K562 (cell line): ENCODE measurements around the gene TSC22D1. TPM values are rescaled to one million over a fixed set of nuclear protein-coding genes. Genes with fewer than 3 reads are reported as not detected.

Source experiments
- ATAC-seq: fragments of 200-7000 bp; cut with Tn5 transposase; 3 replicates; pipeline ENCODE4 v1.9.1; 2020; ENCODE audit warnings: moderate library complexity
- BruUV-seq: library from RNA; stranded (reverse); fragments of 400-500 nt; replicated peaks from 2 replicates; lab custom pipeline; 2021; lab: Mats Ljungman, UMichigan
- CTCF ChIA-PET: fragments of 300-600 bp; formaldehyde crosslinking; extraction: SDS; loops from one replicate; lab custom pipeline; 2021; ENCODE audit warnings: low intra/inter-chr PET ratio; lab: Yijun Ruan, JAX
- POLR2A ChIA-PET: fragments of 300-600, 350-650 bp; sonication (Branson Sonifier 250); formaldehyde crosslinking; extraction: SDS; loops from one replicate; lab custom pipeline; 2021; ENCODE audit warnings: antibody characterized with exemption, inconsistent platforms; lab: Yijun Ruan, JAX
- DNase-seq, 4 experiments: peaks; one replicate each; pipeline versions ENCODE4 v3.0.0 to v3.0.0-alpha.2; 2011 to 2018; ENCODE audit warnings: low spot score in 3 of 4, mixed read lengths in 3 of 4; ENCODE audit errors: extremely low read depth in 1 of 4
- FAIRE-seq: peaks from 2 replicates; lab custom pipeline; 2011; peaks lifted over from hg19 to GRCh38; lab: Jason Lieb, UNC
- H2AFZ ChIP-seq: 2 replicates; pipeline ENCODE4 v1.6.0; 2011; ENCODE audit warnings: low read depth, low read length, control low read depth, inconsistent platforms
- H3K27ac ChIP-seq: fragments of 200-600 bp; 3 replicates; pipeline ENCODE4 v1.8.0; 2011; ENCODE audit warnings: low read depth, mild to moderate bottlenecking, control low read depth, inconsistent platforms, low read length, moderate library complexity, mixed read lengths; ENCODE audit errors: extremely low read depth
- H3K27me3 ChIP-seq, 2 experiments: fragments of 300-600 bp in 1 of 2; 2 replicates in 1 of 2; 3 replicates in 1 of 2; pipeline versions ENCODE4 v1.6.0 to v1.8.0; 2011; ENCODE audit warnings: inconsistent platforms in 2 of 2, low read length in 2 of 2, mild to moderate bottlenecking in 1 of 2, mixed read lengths in 1 of 2, moderate library complexity in 1 of 2; ENCODE audit not compliant: control insufficient read depth in 2 of 2, insufficient read depth in 2 of 2
- H3K36me3 ChIP-seq: fragments of 300-600 bp; 3 replicates; pipeline ENCODE4 v1.8.0; 2011; ENCODE audit warnings: mild to moderate bottlenecking, low read length, inconsistent platforms; ENCODE audit not compliant: control insufficient read depth, insufficient read depth
- H3K4me1 ChIP-seq, 2 experiments: fragments of 200-600 bp in 1 of 2; replicated peaks in 1 of 2; 2 replicates in 1 of 2; 3 replicates in 1 of 2; pipeline versions ENCODE4 v1.5.1 to v1.8.0; 2011; ENCODE audit warnings: inconsistent platforms in 2 of 2, low read length in 2 of 2, mild to moderate bottlenecking in 1 of 2, mixed read lengths in 1 of 2, moderate library complexity in 1 of 2; ENCODE audit not compliant: control insufficient read depth in 2 of 2, insufficient read depth in 2 of 2
- H3K4me2 ChIP-seq: 2 replicates; pipeline ENCODE4 v1.6.1; 2011; ENCODE audit warnings: low read length, control low read depth, inconsistent platforms, mixed read lengths; ENCODE audit not compliant: insufficient read depth
- H3K4me3 ChIP-seq: fragments of 200-600 bp; sonication (generic), shearing (Covaris generic); 2 replicates; pipeline ENCODE4 v1.5.1; 2016; ENCODE audit warnings: control low read depth, inconsistent platforms
- H3K79me2 ChIP-seq: fragments of 200-600 bp; 3 replicates; pipeline ENCODE4 v1.8.0; 2011; ENCODE audit warnings: low read length, inconsistent platforms; ENCODE audit not compliant: control insufficient read depth, insufficient read depth
- H3K9ac ChIP-seq, 2 experiments: 2 replicates each; pipeline versions ENCODE4 v1.6.0 to v1.6.1; 2011; ENCODE audit warnings: low read depth in 2 of 2, low read length in 2 of 2, control low read depth in 1 of 2, inconsistent platforms in 1 of 2, mild to moderate bottlenecking in 1 of 2, mixed read lengths in 1 of 2; ENCODE audit not compliant: insufficient read depth in 1 of 2
- H3K9me1 ChIP-seq: one replicate; pipeline ENCODE4 v1.6.0; 2011; ENCODE audit warnings: inconsistent platforms, mild to moderate bottlenecking, low read length, moderate library complexity; ENCODE audit not compliant: control insufficient read depth, insufficient read depth
- H3K9me3 ChIP-seq: replicated peaks from 2 replicates; pipeline ENCODE4 v1.5.1; 2011; ENCODE audit warnings: low read depth, low read length, inconsistent platforms; ENCODE audit not compliant: control insufficient read depth, insufficient read depth
- H4K20me1 ChIP-seq: replicated peaks from 2 replicates; pipeline ENCODE4 v1.6.1; 2011; ENCODE audit warnings: low read length, inconsistent platforms, mixed read lengths; ENCODE audit not compliant: control insufficient read depth, insufficient read depth
- ARHGAP35 ChIP-seq: fragments of 450-650 bp; IDR thresholded peaks from 2 replicates; pipeline ENCODE4 v1.6.1; 2018; ENCODE audit not compliant: partially characterized antibody
- ATF3 ChIP-seq, 2 experiments: fragments of 450-650 bp in 1 of 2; sonication (generic) in 1 of 2; formaldehyde crosslinking in 1 of 2; IDR thresholded peaks in 1 of 2; conservative IDR thresholded peaks in 1 of 2; 2 replicates each; pipeline versions ENCODE4 v1.6.1 to v1.8.1; 2016 to 2023; ENCODE audit warnings: mild to moderate bottlenecking in 2 of 2, moderate library complexity in 2 of 2, inconsistent platforms in 1 of 2, missing genetic modification reagents in 1 of 2
- CEBPG ChIP-seq, 3 experiments: fragments of 200-800 bp in 1 of 3; sonication (Bioruptor generic) in 1 of 3; sonication (generic) in 1 of 3; formaldehyde crosslinking in 1 of 3; IDR thresholded peaks in 2 of 3; conservative IDR thresholded peaks in 1 of 3; 2 replicates each; pipeline versions ENCODE4 v1.6.1 to v1.8.0; 2016 to 2022; ENCODE audit warnings: missing compliant biosample characterization in 2 of 3, missing genetic modification characterization in 2 of 3, mild to moderate bottlenecking in 1 of 3, missing genetic modification reagents in 1 of 3
- CREB5 ChIP-seq: fragments of 250-450 bp; sonication (Bioruptor Pico); IDR thresholded peaks from 2 replicates; pipeline ENCODE4 v1.5.0; 2020; ENCODE audit warnings: mild to moderate bottlenecking
- ELK1 ChIP-seq: sonication (generic); formaldehyde crosslinking; IDR thresholded peaks from 2 replicates; pipeline ENCODE4 v1.8.1; 2022; ENCODE audit warnings: missing genetic modification reagents
- HIVEP1 ChIP-seq: fragments of 250-450 bp; sonication (Bioruptor Pico); IDR thresholded peaks from 2 replicates; pipeline ENCODE4 v1.4.0; 2020; ENCODE audit warnings: mild to moderate bottlenecking
- IRF1 ChIP-seq: sonication (generic); formaldehyde crosslinking; IDR thresholded peaks from 2 replicates; pipeline ENCODE4 v1.8.0; 2022; ENCODE audit warnings: missing genetic modification reagents, mild to moderate bottlenecking, borderline replicate concordance
- MNT ChIP-seq, 2 experiments: fragments of 450-650 bp; conservative IDR thresholded peaks; 2 replicates each; pipeline ENCODE4 v1.6.1; 2017; ENCODE audit warnings: mild to moderate bottlenecking in 2 of 2, moderate library complexity in 2 of 2
- NR2F6 ChIP-seq: fragments of 450-650 bp; formaldehyde crosslinking; IDR thresholded peaks from 2 replicates; pipeline ENCODE4 v1.4.0; 2020; ENCODE audit warnings: mild to moderate bottlenecking
- NUFIP1 ChIP-seq: fragments of 450-650 bp; IDR thresholded peaks from 2 replicates; pipeline ENCODE4 v1.6.1; 2018; ENCODE audit not compliant: partially characterized antibody
- SMARCB1 ChIP-seq: IDR thresholded peaks from 2 replicates; pipeline ENCODE4 v1.6.1; 2011; ENCODE audit warnings: improper control_type of control experiment, low read depth; ENCODE audit not compliant: insufficient read length
- SNAPC5 ChIP-seq: fragments of 250-450 bp; sonication (Bioruptor Pico); IDR thresholded peaks from 2 replicates; pipeline ENCODE4 v1.8.0; 2021; ENCODE audit warnings: moderate library complexity, mild to moderate bottlenecking, inconsistent platforms
- TAF1 ChIP-seq: IDR thresholded peaks from 2 replicates; pipeline ENCODE4 v1.6.1; 2011; ENCODE audit warnings: mild to moderate bottlenecking, low read length, moderate library complexity; ENCODE audit not compliant: insufficient read depth, control insufficient read depth, severe bottlenecking; ENCODE audit errors: extremely low read depth
- TCF3 ChIP-seq: sonication (generic); formaldehyde crosslinking; IDR thresholded peaks from 2 replicates; pipeline ENCODE4 v1.4.0; 2020; ENCODE audit warnings: mild to moderate bottlenecking, missing genetic modification reagents
- XRCC4 ChIP-seq: IDR thresholded peaks from one replicate; pipeline ENCODE4 v1.6.1; 2011; ENCODE audit not compliant: insufficient read depth, insufficient read length; ENCODE audit errors: extremely low read depth
- ZNF586 ChIP-seq: fragments of 450-650 bp; formaldehyde crosslinking; conservative IDR thresholded peaks from 2 replicates; pipeline ENCODE4 v1.4.0; 2020; ENCODE audit warnings: mild to moderate bottlenecking, moderate library complexity
- WGBS: fragments of 100-300 bp; shearing (Covaris generic); methylation state at CpG from one replicate; pipeline ENCODE4 v1.1.6; 2016; ENCODE audit warnings: low coverage, mixed read lengths; ENCODE audit not compliant: insufficient coverage; ENCODE audit errors: missing lambda C conversion rate; 5-methylcytosine and 5-hydroxymethylcytosine counted together
- in situ Hi-C: fragments of 300-500 bp; cut with MboI; formaldehyde crosslinking; loops from 4 replicates; pipeline ENCODE4 v1.15.0; 2018; ENCODE audit warnings: inconsistent platforms, mixed read lengths
- intact Hi-C: fragments of 100-400 bp; cut with micrococcal nuclease; formaldehyde crosslinking; loops from 2 replicates; pipeline ENCODE4 v1.14.2; 2022
- polyA plus RNA-seq, 8 experiments: library from polyadenylated mRNA; depleted of rRNA in 4 of 8; stranded (reverse) in 5 of 8; unstranded in 3 of 8; fragments of >200 nt; fragmentation: Nextera tagmentation in 2 of 8; fragmentation: Illumina TruSeq in 1 of 8; extraction: Ambion mirVana in 2 of 8; extraction: Trizol in 1 of 8; gene quantifications; 2 replicates each; pipeline versions ENCODE4 v1.2.1 to v1.2.3, GENCODE V29; 2011 to 2014; ENCODE audit warnings: inconsistent platforms in 1 of 8, missing spikeins in 1 of 8
- total RNA-seq, 7 experiments: library from RNA; depleted of rRNA in 6 of 7; stranded (reverse); fragments of >200 nt in 6 of 7; fragmentation: Illumina TruSeq in 2 of 7; extraction: Trizol in 2 of 7; gene quantifications; 2 replicates each; pipeline versions ENCODE4 v1.2.1 to v1.2.3, GENCODE V29; 2011 to 2021; ENCODE audit warnings: low replicate concordance in 1 of 7

The TSC22D1 gene
- total and polyA plus RNA-seq, 9 of the 15 experiments (the other 6 are each of a cell fraction or from before 2014, with no cell fraction given) = 2.6 to 19.8 (median 8.4) TPM

- Histone ChIP-seq H3K9me1 (no peaks in the 10 kb centered on the region), H3K9me3 (no peaks in the 10 kb centered on the region), H3K79me2 (no peaks in the 10 kb centered on the region), H3K4me3 (no peak overlapping the region), H3K4me1 (no peaks in the 10 kb centered on the region), H3K4me2 (no peak overlapping the region), H3K27ac (no peak overlapping the region), H3K36me3 (no peaks in the 10 kb centered on the region), H2AFZ (no peak overlapping the region), H3K9ac (no peak overlapping the region), H3K27me3 (no peaks in the 10 kb centered on the region; a peak in 1 of 5 replicates), H4K20me1 (no peaks in the 10 kb centered on the region)
- ATAC-seq (no peak), DNase-seq (no peak), FAIRE-seq (no peak)
- ChIA-PET POLR2A (no interaction called here), CTCF (no interaction called here)
- 0% methylated on average over 2 of the region's 2 CpGs for WGBS
- no TSS peak for BruUV-seq
- intact Hi-C loops = no loop called here
- in situ Hi-C loops = no loop called here
- no peak for TF ChIP-seq CREB5 (CRISPR knock-in tag)
- TF ChIP-seq SNAPC5 (CRISPR knock-in tag) = no peak
- no peak for TF ChIP-seq NR2F6 (CRISPR knock-in tag)
- TF ChIP-seq CEBPG (CRISPR knock-in tag; IDR thresholded peaks at IDR 0.05) = no peak
- TF ChIP-seq CEBPG (tag; conservative IDR thresholded peaks at IDR 0.05 in 1 of 2, IDR thresholded peaks at IDR 0.05 in 1 of 2) = no peak
- no peak for TF ChIP-seq XRCC4
- TF ChIP-seq TCF3 (CRISPR knock-in tag) = no peak
- no peak for TF ChIP-seq ZNF586 (CRISPR knock-in tag)
- TF ChIP-seq IRF1 (CRISPR knock-in tag) = no peak
- no peak for TF ChIP-seq SMARCB1
- no peak for TF ChIP-seq TAF1
- TF ChIP-seq NUFIP1 = no peak
- TF ChIP-seq MNT (conservative IDR thresholded peaks at IDR 0.05) = no peak
- TF ChIP-seq ELK1 (CRISPR knock-in tag) = no peak
- TF ChIP-seq ARHGAP35 = no peak
- no peak for TF ChIP-seq ATF3 (IDR thresholded peaks at IDR 0.05)
- no peak for TF ChIP-seq ATF3 (CRISPR knock-in tag; conservative IDR thresholded peaks at IDR 0.05)
- TF ChIP-seq HIVEP1 (CRISPR knock-in tag) = no peak
Measured at GRCh38 chr13:44605275-44605674, 29.1 kb upstream of the TSC22D1 start.
